Fibroblast of lung (primary cell): ENCODE measurements around the gene NTSR1.

Experiments used
- CTCF ChIP-seq, 2 donors: IDR thresholded peaks in 1 of 2; conservative IDR thresholded peaks in 1 of 2; 1 replicate in 1 of 2; 2 replicates in 1 of 2; pipeline ENCODE4 v1.5.1; 2011 to 2012; ENCODE audit warnings: low read length in 2 of 2, control low read depth in 1 of 2, inconsistent platforms in 1 of 2, low read depth in 1 of 2, mild to moderate bottlenecking in 1 of 2
- EZH2 ChIP-seq: IDR thresholded peaks from 2 replicates; pipeline ENCODE4 v1.5.1; 2012; ENCODE audit warnings: low read length, control low read depth, mild to moderate bottlenecking; ENCODE audit errors: missing control alignments

DNA sequence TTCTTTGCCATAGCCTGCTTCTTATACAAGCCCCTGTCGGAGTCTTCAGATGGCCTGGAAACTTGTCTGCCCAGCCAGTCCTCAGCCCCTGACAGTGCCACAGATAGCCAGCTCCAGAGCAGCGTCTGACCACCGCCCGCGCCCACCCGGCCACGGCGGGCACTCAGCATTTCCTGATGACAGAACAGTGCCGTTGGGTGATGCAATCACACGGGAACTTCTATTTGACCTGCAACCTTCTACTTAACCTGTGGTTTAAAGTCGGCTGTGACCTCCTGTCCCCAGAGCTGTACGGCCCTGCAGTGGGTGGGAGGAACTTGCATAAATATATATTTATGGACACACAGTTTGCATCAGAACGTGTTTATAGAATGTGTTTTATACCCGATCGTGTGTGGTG lies 36.9 kb upstream of the NTSR1 start:
- TF ChIP-seq CTCF (conservative IDR thresholded peaks at IDR 0.05 in 1 of 2, IDR thresholded peaks at IDR 0.05 in 1 of 2; ENCODE audit: low read depth in 1 of 2, low read length in 2 of 2): no peak
- TF ChIP-seq EZH2: no peak
